ENCODE results near the gene PATZ1. TPM values are rescaled to one million over a fixed set of nuclear protein-coding genes. Genes with fewer than 3 reads are reported as not detected.

PATZ1 gene
- total and polyA plus RNA-seq, 9 of the 15 experiments (the other 6 are each of a cell fraction or from before 2014, with no cell fraction given) = 0.63 to 7.8 (median 4.2) TPM

GRCh38 chr22:31302006-31302405, 44.1 kb downstream of the PATZ1 start:
- intact Hi-C loops (cut with micrococcal nuclease) (no loop called here), in situ Hi-C loops (cut with MboI) (no loop called here)
- H3K9me3 ChIP-seq (replicated peaks; ENCODE audit: control insufficient read depth, insufficient read depth, low read depth, low read length) = no peaks in the 10 kb centered on the region
- no peak overlapping the region for H3K4me2 ChIP-seq (ENCODE audit: insufficient read depth, low read length)
- no peaks in the 10 kb centered on the region for H3K4me1 ChIP-seq (replicated peaks in 1 of 2; ENCODE audit: control insufficient read depth in 2 of 2, insufficient read depth in 2 of 2, low read length in 2 of 2)
- DNase-seq (ENCODE audit: extremely low read depth in 1 of 4, low spot score in 3 of 4) (no peak), FAIRE-seq (no peak), ATAC-seq (no peak)
- CTCF ChIA-PET (ENCODE audit: low intra/inter-chr PET ratio) = no interaction called here
- no TSS peak for BruUV-seq (replicated peaks)
- no peak overlapping the region for H3K27ac ChIP-seq (ENCODE audit: extremely low read depth, low read depth, low read length)
- POLR2A ChIA-PET = interaction anchor here (0.6 to 1.8 kb wide), 2 partner anchors 12 to 13 kb away, joined by 3 to 6 read pairs; no protein-coding TSS in a partner anchor
- H3K27me3 ChIP-seq (ENCODE audit: control insufficient read depth in 2 of 2, insufficient read depth in 2 of 2, low read length in 2 of 2) = no peaks in the 10 kb centered on the region
- no peak overlapping the region for H3K4me3 ChIP-seq
- H2AFZ ChIP-seq (ENCODE audit: low read depth, low read length) = no peak overlapping the region
- H3K36me3 ChIP-seq (ENCODE audit: control insufficient read depth, insufficient read depth, low read length) = no peaks in the 10 kb centered on the region
- H3K79me2 ChIP-seq (ENCODE audit: control insufficient read depth, insufficient read depth, low read length) = no peaks in the 10 kb centered on the region
- H3K9me1 ChIP-seq (ENCODE audit: control insufficient read depth, insufficient read depth, low read length) = no peaks in the 10 kb centered on the region
- H3K9ac ChIP-seq (ENCODE audit: insufficient read depth in 1 of 2, low read depth in 2 of 2, low read length in 2 of 2) = no peak overlapping the region
- H4K20me1 ChIP-seq (replicated peaks; ENCODE audit: control insufficient read depth, insufficient read depth, low read length) = no peaks in the 10 kb centered on the region
- TF ChIP-seq STAT5B (CRISPR knock-in tag; IDR thresholded peaks at IDR 0.05) = no peak
- TF ChIP-seq ZNF436 (CRISPR knock-in tag; IDR thresholded peaks at IDR 0.05) = no peak
- TF ChIP-seq ERF (CRISPR knock-in tag; IDR thresholded peaks at IDR 0.05) = no peak
- no peak for TF ChIP-seq GATA2 (CRISPR knock-in tag; IDR thresholded peaks at IDR 0.05)
- TF ChIP-seq ASH1L (IDR thresholded peaks at IDR 0.05; ENCODE audit: borderline replicate concordance, low read depth, partially characterized antibody) = no peak
- no peak for TF ChIP-seq HNRNPL (IDR thresholded peaks at IDR 0.05; ENCODE audit: low read depth, low read length)
- no peak for TF ChIP-seq TGIF2 (CRISPR knock-in tag; IDR thresholded peaks at IDR 0.05)
- TF ChIP-seq FOXM1 (IDR thresholded peaks at IDR 0.05; ENCODE audit: low read depth) = no peak
- no peak for TF ChIP-seq FOXM1 (CRISPR knock-in tag; IDR thresholded peaks at IDR 0.05; ENCODE audit: low read depth)
- no peak for TF ChIP-seq USF2 (CRISPR knock-in tag; IDR thresholded peaks at IDR 0.05)
- TF ChIP-seq HMG20B (CRISPR knock-in tag; IDR thresholded peaks at IDR 0.05) = no peak
- no peak for TF ChIP-seq ARID3A (IDR thresholded peaks at IDR 0.05; ENCODE audit: borderline replicate concordance, low read depth, low read length)
- no peak for TF ChIP-seq PHB2 (IDR thresholded peaks at IDR 0.05; ENCODE audit: low read depth)
- no peak for TF ChIP-seq UBTF (IDR thresholded peaks at IDR 0.05; ENCODE audit: borderline replicate concordance in 1 of 2, low read depth in 2 of 2, low read length in 2 of 2)
- TF ChIP-seq GTF2B (IDR thresholded peaks at IDR 0.05; ENCODE audit: extremely low read depth, insufficient read length) = no peak
- TF ChIP-seq NONO (IDR thresholded peaks at IDR 0.05; ENCODE audit: low read depth in 2 of 2, low read length in 1 of 2) = no peak
- TF ChIP-seq E2F6 (IDR thresholded peaks at IDR 0.05; ENCODE audit: borderline replicate concordance in 1 of 2, extremely low read depth in 1 of 2, insufficient read depth in 1 of 2, insufficient read length in 1 of 2, low read depth in 1 of 2, low read length in 1 of 2, poor library complexity in 1 of 2, severe bottlenecking in 1 of 2) = no peak

Measured in K562 (cell line).